B cell (primary cell): ENCODE measurements around the gene MINDY4B. TPM values are rescaled to one million over a fixed set of nuclear protein-coding genes. Genes with fewer than 3 reads are reported as not detected.

ENCODE experiments used
- ATAC-seq: fragments of 200-7000 bp; cut with Tn5 transposase; one replicate; pipeline ENCODE4 v1.10.0; 2021; ENCODE audit warnings: low read depth, mild to moderate bottlenecking, moderate number of reproducible peaks, moderate library complexity
- CTCF ChIA-PET: fragments of 350-600 bp; sonication (Branson Sonifier 250); formaldehyde crosslinking; loops from one replicate; lab custom pipeline; 2021; ENCODE audit warnings: antibody characterized with exemption, inconsistent platforms; lab: Charles Lee
- POLR2A ChIA-PET: fragments of 350-600 bp; sonication (Branson Sonifier 250); formaldehyde crosslinking; loops from one replicate; lab custom pipeline; 2021; ENCODE audit warnings: antibody characterized with exemption; lab: Charles Lee
- DNase-seq: peaks from one replicate; pipeline ENCODE4 v3.0.0; 2013
- H2AFZ ChIP-seq: 2 replicates; pipeline ENCODE4 v1.6.1; 2012; ENCODE audit warnings: mild to moderate bottlenecking, low read depth, low read length; ENCODE audit not compliant: insufficient read depth, poor library complexity, severe bottlenecking
- H3K27ac ChIP-seq, 2 donors: 1 replicate in 1 of 2; 2 replicates in 1 of 2; pipeline ENCODE4 v1.5.1; 2012 to 2013; ENCODE audit warnings: low read length in 2 of 2, mild to moderate bottlenecking in 2 of 2, moderate library complexity in 1 of 2
- H3K27me3 ChIP-seq, 4 experiments: fragments of 200-600 bp in 1 of 4; sonication (generic) in 1 of 4; replicated peaks in 1 of 4; 1 replicate in 2 of 4; 2 replicates in 2 of 4; pipeline versions ENCODE4 v1.6.1 to v1.7.0; 2013 to 2016; ENCODE audit warnings: low read length in 3 of 4, mild to moderate bottlenecking in 2 of 4, mixed read lengths in 1 of 4, moderate library complexity in 1 of 4; ENCODE audit not compliant: insufficient read depth in 4 of 4, control insufficient read depth in 3 of 4; ENCODE audit errors: control extremely low read depth in 1 of 4
- H3K36me3 ChIP-seq, 2 experiments: replicated peaks in 1 of 2; 1 replicate in 1 of 2; 2 replicates in 1 of 2; pipeline versions ENCODE4 v1.6.1 to v1.7.1; 2013; ENCODE audit warnings: low read length in 1 of 2; ENCODE audit not compliant: insufficient read depth in 2 of 2, control insufficient read depth in 1 of 2; ENCODE audit errors: control extremely low read depth in 1 of 2, extremely low read depth in 1 of 2
- H3K4me1 ChIP-seq, 2 donors: fragments of 200-600 bp in 1 of 2; sonication (generic) in 1 of 2; 1 replicate in 1 of 2; 2 replicates in 1 of 2; pipeline versions ENCODE4 v1.5.1 to v1.6.1; 2013 to 2017; ENCODE audit warnings: low read length in 2 of 2; ENCODE audit not compliant: control insufficient read depth in 2 of 2, insufficient read depth in 2 of 2
- H3K4me2 ChIP-seq: replicated peaks from 2 replicates; pipeline ENCODE3; 2012; ENCODE audit warnings: mild to moderate bottlenecking, low read depth, low read length; ENCODE audit not compliant: poor library complexity, severe bottlenecking
- H3K4me3 ChIP-seq, 5 experiments: fragments of 200-600 bp in 1 of 5; sonication (generic) in 1 of 5; 1 replicate in 3 of 5; 2 replicates in 2 of 5; pipeline versions ENCODE4 v1.5.1 to v1.7.0; 2011 to 2016; ENCODE audit warnings: low read length in 4 of 5, mild to moderate bottlenecking in 4 of 5, low read depth in 2 of 5, control low read depth in 1 of 5, moderate library complexity in 1 of 5; ENCODE audit not compliant: insufficient read depth in 1 of 5; ENCODE audit errors: control extremely low read depth in 1 of 5, extremely low read depth in 1 of 5
- H3K79me2 ChIP-seq: fragments of 200-600 bp; sonication (generic); one replicate; pipeline ENCODE4 v1.6.0; 2016; ENCODE audit warnings: low read length; ENCODE audit not compliant: control insufficient read depth, insufficient read depth
- H3K9ac ChIP-seq: fragments of 200-600 bp; sonication (generic); 2 replicates; pipeline ENCODE4 v1.6.1; 2017; ENCODE audit warnings: mild to moderate bottlenecking, low read length, moderate library complexity
- H3K9me3 ChIP-seq, 3 donors: one replicate each; pipeline versions ENCODE4 v1.6.1 to v1.7.1; 2013; ENCODE audit warnings: low read length in 2 of 3; ENCODE audit not compliant: control insufficient read depth in 2 of 3, insufficient read depth in 1 of 3; ENCODE audit errors: control extremely low read depth in 1 of 3
- H4K20me1 ChIP-seq: 2 replicates; pipeline ENCODE4 v1.6.0; 2012; ENCODE audit warnings: mild to moderate bottlenecking, low read length; ENCODE audit not compliant: insufficient read depth, control insufficient read depth, poor library complexity, severe bottlenecking
- H3K27ac Mint-ChIP-seq: one replicate; pipeline ENCODE4 v1.8.0; 2021; ENCODE audit warnings: mixed read lengths
- H3K27me3 Mint-ChIP-seq: one replicate; pipeline ENCODE4 v1.8.0; 2021; ENCODE audit warnings: mixed read lengths
- H3K4me1 Mint-ChIP-seq: one replicate; pipeline ENCODE4 v1.8.0; 2021; ENCODE audit warnings: mixed read lengths
- H3K4me3 Mint-ChIP-seq: one replicate; pipeline ENCODE4 v1.8.0; 2021; ENCODE audit warnings: mixed read lengths
- H3K9me3 Mint-ChIP-seq: one replicate; pipeline ENCODE4 v1.8.0; 2022; ENCODE audit warnings: mixed read lengths; ENCODE audit not compliant: insufficient read depth
- EZH2 ChIP-seq: IDR thresholded peaks from 2 replicates; pipeline ENCODE4 v1.6.1; 2012; ENCODE audit warnings: borderline replicate concordance, low read depth, mild to moderate bottlenecking, moderate library complexity, low read length; ENCODE audit not compliant: insufficient read depth, poor library complexity, severe bottlenecking
- WGBS: methylation state at CpG from one replicate; pipeline ENCODE4 v1.1.5; 2013; ENCODE audit warnings: missing lambda C conversion rate; ENCODE audit not compliant: insufficient coverage; 5-methylcytosine and 5-hydroxymethylcytosine counted together
- intact Hi-C: fragments of 100-400 bp; cut with micrococcal nuclease; formaldehyde crosslinking; loops from one replicate; pipeline ENCODE4 v1.10.0; 2022
- polyA plus RNA-seq: library from polyadenylated mRNA; depleted of rRNA; stranded (reverse); fragments of >200 nt; gene quantifications from 2 replicates; pipeline ENCODE4 v1.2.3, GENCODE V29; 2012
- total RNA-seq, 2 donors: library from RNA; stranded (reverse); fragments of 120-200 nt in 1 of 2; gene quantifications; 1 replicate in 1 of 2; 2 replicates in 1 of 2; pipeline versions ENCODE4 v1.2.3 to v1.2.4, GENCODE V29; 2013 to 2022
- TF ChIP-seq, protein P1 (sequence below): fragments of 200-600 bp; IDR thresholded peaks from one replicate; pipeline ENCODE4 v1.8.0; 2022; ENCODE audit warnings: antibody characterized with exemption, mild to moderate bottlenecking

Gene MINDY4B
- total and polyA plus RNA-seq, 2 donors (not counting 1 experiment from before 2014, with no cell fraction given): not detected

- Mint-ChIP-seq H3K9me3 (no peaks in the 10 kb centered on the region), H3K27ac (no peak overlapping the region), H3K4me3 (peak overlapping the region; percentile 75), H3K27me3 (peaks cover 19% of the 10 kb centered on the region), H3K4me1 (peaks cover 12% of the 10 kb centered on the region)
- WGBS: 2% methylated on average over 14 of the region's 14 CpGs
- peak overlapping the region; percentile 76 for H2AFZ ChIP-seq
- peak overlapping the region; percentile 73 for H3K4me2 ChIP-seq
- ATAC-seq (peak; percentile 66), DNase-seq (peak; percentile 54)
- H3K79me2 ChIP-seq: no peaks in the 10 kb centered on the region
- TF ChIP-seq EZH2: no peak
- TF ChIP-seq, protein P1, sequence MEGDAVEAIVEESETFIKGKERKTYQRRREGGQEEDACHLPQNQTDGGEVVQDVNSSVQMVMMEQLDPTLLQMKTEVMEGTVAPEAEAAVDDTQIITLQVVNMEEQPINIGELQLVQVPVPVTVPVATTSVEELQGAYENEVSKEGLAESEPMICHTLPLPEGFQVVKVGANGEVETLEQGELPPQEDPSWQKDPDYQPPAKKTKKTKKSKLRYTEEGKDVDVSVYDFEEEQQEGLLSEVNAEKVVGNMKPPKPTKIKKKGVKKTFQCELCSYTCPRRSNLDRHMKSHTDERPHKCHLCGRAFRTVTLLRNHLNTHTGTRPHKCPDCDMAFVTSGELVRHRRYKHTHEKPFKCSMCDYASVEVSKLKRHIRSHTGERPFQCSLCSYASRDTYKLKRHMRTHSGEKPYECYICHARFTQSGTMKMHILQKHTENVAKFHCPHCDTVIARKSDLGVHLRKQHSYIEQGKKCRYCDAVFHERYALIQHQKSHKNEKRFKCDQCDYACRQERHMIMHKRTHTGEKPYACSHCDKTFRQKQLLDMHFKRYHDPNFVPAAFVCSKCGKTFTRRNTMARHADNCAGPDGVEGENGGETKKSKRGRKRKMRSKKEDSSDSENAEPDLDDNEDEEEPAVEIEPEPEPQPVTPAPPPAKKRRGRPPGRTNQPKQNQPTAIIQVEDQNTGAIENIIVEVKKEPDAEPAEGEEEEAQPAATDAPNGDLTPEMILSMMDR: peak; percentile 77
- H3K4me1 ChIP-seq: peaks cover 12 to 14% of the 10 kb centered on the region in 2 donors
- no peaks in the 10 kb centered on the region for H4K20me1 ChIP-seq
- H3K36me3 ChIP-seq: no peaks in the 10 kb centered on the region
- CTCF ChIA-PET: interaction anchor here (0.8 to 1.3 kb wide), 3 partner anchors 11 to 914 kb away, joined by 3 to 6 read pairs (median 4); no protein-coding TSS in a partner anchor
- H3K9ac ChIP-seq: peak overlapping the region; percentile 57
- H3K27me3 ChIP-seq: peaks cover 0 to 3% (median 0%) of the 10 kb centered on the region in 4 experiments
- POLR2A ChIA-PET: no interaction called here
- no peak overlapping the region for H3K27ac ChIP-seq
- no peaks in the 10 kb centered on the region for H3K9me3 ChIP-seq
- intact Hi-C loops: loop anchor here (1.0 kb wide), 1 partner anchor 221 kb away; no protein-coding TSS in a partner anchor
- peak overlapping the region in 3 of 5 experiments; percentile 31 to 43 (median 38) for H3K4me3 ChIP-seq
These were observed 20.5 kb upstream of the MINDY4B start for GRCh38 chr3:150925751-150926201.

DNA sequence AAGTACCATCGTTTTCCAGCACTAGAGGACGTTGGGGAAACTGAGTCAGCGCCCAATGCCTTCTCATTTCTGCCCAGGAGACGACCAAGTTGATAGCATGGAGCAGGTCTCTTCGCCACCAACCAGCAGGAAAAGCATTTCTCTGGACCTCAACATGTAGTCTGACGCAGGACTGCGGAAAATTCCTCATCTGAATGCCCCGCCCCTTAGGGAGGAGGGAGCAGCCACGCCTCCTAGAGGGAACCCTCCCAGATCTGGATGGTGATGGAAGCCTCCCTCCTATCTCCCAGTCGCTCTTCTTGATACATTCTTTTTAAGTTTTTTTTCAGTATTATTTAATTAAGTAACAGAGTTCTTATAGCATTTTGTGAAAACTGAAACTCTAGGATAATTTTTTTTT is 17.4 kb upstream of the MINDY4B start:
- Histone ChIP-seq H3K4me2 (no peak overlapping the region), H2AFZ (no peak overlapping the region), H3K9ac (no peak overlapping the region), H3K79me2 (no peaks in the 10 kb centered on the region), H3K4me3 (no peak overlapping the region), H3K27ac (no peak overlapping the region), H4K20me1 (no peaks in the 10 kb centered on the region), H3K9me3 (no peaks in the 10 kb centered on the region), H3K36me3 (no peaks in the 10 kb centered on the region), H3K27me3 (peaks cover 0 to 5% (median 1%) of the 10 kb centered on the region in 4 experiments), H3K4me1 (peaks cover 12 to 14% of the 10 kb centered on the region in 2 donors)
- no peak for ATAC-seq
- DNase-seq: no peak
- no peak for TF ChIP-seq EZH2
- TF ChIP-seq, protein P1: no peak
- Mint-ChIP-seq H3K27ac (no peak overlapping the region), H3K27me3 (peaks cover 33% of the 10 kb centered on the region), H3K4me3 (no peak overlapping the region), H3K4me1 (peaks cover 12% of the 10 kb centered on the region), H3K9me3 (no peaks in the 10 kb centered on the region)
- intact Hi-C loops: no loop called here
- 87% methylated on average over 6 of the region's 10 CpGs for WGBS
- ChIA-PET CTCF (interaction anchor here (1.2 kb wide), 1 partner anchor 234 kb away, joined by 3 read pairs; no protein-coding TSS in a partner anchor), POLR2A (no interaction called here)
